GM12892 (cell line): ENCODE results near the gene GMEB2.
"Not testable (repeated sequence)": the region's sequence is repeated elsewhere in the genome, so short reads cannot be mapped to it uniquely, and the experiment has no call there.

Source experiments
- POLR2A ChIP-seq: IDR thresholded peaks from 2 replicates; pipeline ENCODE4 v1.6.1; 2011; ENCODE audit warnings: low read depth, low read length, control low read depth
- POLR2AphosphoS5 ChIP-seq: IDR thresholded peaks from 2 replicates; pipeline ENCODE4 v1.6.1; 2011; ENCODE audit warnings: low read depth, low read length, control low read depth
- TAF1 ChIP-seq: IDR thresholded peaks from 2 replicates; pipeline ENCODE4 v1.6.1; 2011; ENCODE audit warnings: low read depth, mild to moderate bottlenecking, control low read depth, low read length, borderline replicate concordance

- not testable (repeated sequence) for TF ChIP-seq POLR2AphosphoS5, POLR2A, TAF1
Measured at GRCh38 chr20:63640686-63641085, 13.8 kb upstream of the GMEB2 start.
